Measurements from ENCODE around the gene SFTA2.
A peak's percentile ranks its signal among the peaks of the same experiment; 100 is the strongest.

Gene SFTA2

DNA sequence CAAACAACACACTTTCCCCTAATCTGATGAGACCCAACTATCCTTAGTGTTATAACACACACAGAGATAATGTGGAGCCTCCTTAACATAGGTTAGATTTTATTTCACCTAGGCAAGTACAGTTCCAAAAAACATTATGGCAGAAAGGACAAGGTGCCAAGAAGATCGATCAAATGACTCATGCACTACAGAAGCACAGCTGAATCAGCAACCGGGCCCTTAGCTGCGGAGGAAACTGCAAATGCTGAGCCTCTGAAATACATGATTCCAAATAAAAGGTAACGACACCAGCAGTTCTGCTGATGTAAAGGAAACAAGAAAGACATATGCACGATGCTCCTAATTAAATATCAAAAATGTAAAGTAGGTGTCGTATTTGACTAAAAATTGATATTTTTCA lies 31.7 kb upstream of the SFTA2 start:
- no peak for TF ChIP-seq Cebpa-rat (IDR thresholded peaks at IDR 0.05)
- no peaks in the 10 kb centered on the region for H3K27me3 ChIP-seq
- H3K4me1 ChIP-seq, result no peaks in the 10 kb centered on the region
- H4K20me1 ChIP-seq, result no peaks in the 10 kb centered on the region
- no peak overlapping the region for H3K9ac ChIP-seq
- no peaks in the 10 kb centered on the region for H3K36me3 ChIP-seq
- H3K27ac ChIP-seq, result no peak overlapping the region
- H3K4me3 ChIP-seq, result no peak overlapping the region
- H3K4me2 ChIP-seq, result no peak overlapping the region
- no peaks in the 10 kb centered on the region for H3K9me3 ChIP-seq

DNA sequence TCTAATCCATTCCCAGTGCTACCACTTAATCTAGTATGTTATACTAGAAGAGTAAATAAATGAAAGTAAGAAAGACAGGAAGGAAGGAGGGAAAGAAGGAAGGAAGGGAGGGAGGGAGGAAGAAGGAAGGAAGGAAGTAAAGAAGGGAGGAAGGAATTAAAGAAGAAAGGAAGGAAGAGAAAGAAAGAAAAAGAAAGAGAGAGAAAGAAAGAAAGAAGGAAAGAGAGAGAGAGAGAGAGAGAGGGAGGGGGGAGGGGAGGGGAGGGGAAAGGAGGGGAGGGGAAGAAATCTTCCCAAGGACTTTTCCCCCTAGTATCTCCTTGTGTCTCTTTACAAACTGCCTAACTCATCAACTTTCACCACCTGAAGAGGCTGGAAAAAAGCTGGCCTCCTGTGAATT lies 30.7 kb upstream of the SFTA2 start:
- no peak for TF ChIP-seq Cebpa-rat (IDR thresholded peaks at IDR 0.05)
- H3K36me3 ChIP-seq, result no peaks in the 10 kb centered on the region

GRCh38 chr6:30960907-30961673 lies 29.1 kb upstream of the SFTA2 start:
- no peaks in the 10 kb centered on the region for H4K20me1 ChIP-seq
- no peaks in the 10 kb centered on the region for H3K9me3 ChIP-seq
- H3K4me1 ChIP-seq, result peaks cover 5% of the 10 kb centered on the region
- no peak for TF ChIP-seq Cebpa-rat (IDR thresholded peaks at IDR 0.05)
- H3K36me3 ChIP-seq, result no peaks in the 10 kb centered on the region
- no peak overlapping the region for H3K9ac ChIP-seq
- H3K4me2 ChIP-seq, result no peak overlapping the region
- H3K27ac ChIP-seq, result no peak overlapping the region
- no peak overlapping the region for H3K4me3 ChIP-seq
- H3K27me3 ChIP-seq, result no peaks in the 10 kb centered on the region

More for the DNA sequence above, 30.7 kb upstream of the SFTA2 start:
- Histone ChIP-seq H3K4me1 (no peaks in the 10 kb centered on the region), H3K9me3 (no peaks in the 10 kb centered on the region), H3K27ac (no peak overlapping the region), H3K9ac (no peak overlapping the region), H3K4me2 (no peak overlapping the region), H4K20me1 (no peaks in the 10 kb centered on the region), H3K4me3 (no peak overlapping the region), H3K27me3 (no peaks in the 10 kb centered on the region)

DNA sequence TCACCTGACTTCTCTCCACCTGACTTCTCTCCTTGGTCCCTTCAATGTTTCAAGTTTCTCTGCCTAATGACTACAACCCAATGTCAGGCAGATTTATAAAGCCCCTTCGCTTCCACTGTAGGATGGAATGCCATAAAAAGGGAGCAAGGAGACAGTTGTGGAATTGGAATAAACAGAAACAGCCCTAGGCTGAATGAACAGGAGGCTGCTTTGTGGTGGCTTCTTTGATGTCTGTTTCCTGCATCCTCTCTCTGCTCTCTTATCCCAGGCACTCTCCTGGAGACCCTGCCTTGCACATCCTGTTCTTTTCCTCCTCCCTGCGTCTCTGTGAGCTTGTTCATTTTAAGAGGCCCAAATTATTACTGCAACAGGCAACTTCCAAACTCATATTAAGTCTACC lies 25.7 kb upstream of the SFTA2 start:
- Histone ChIP-seq H3K9ac (no peak overlapping the region), H3K9me3 (no peaks in the 10 kb centered on the region), H3K4me2 (no peak overlapping the region), H4K20me1 (no peaks in the 10 kb centered on the region), H3K4me1 (peaks cover 22% of the 10 kb centered on the region), H3K27ac (no peak overlapping the region), H3K36me3 (no peaks in the 10 kb centered on the region), H3K27me3 (no peaks in the 10 kb centered on the region), H3K4me3 (no peak overlapping the region)
- TF ChIP-seq Cebpa-rat (IDR thresholded peaks at IDR 0.05), result no peak

GRCh38 chr6:30955367-30956042 lies 23.5 kb upstream of the SFTA2 start:
- H3K27me3 ChIP-seq, result peaks cover 4% of the 10 kb centered on the region; the same call in 1 of the 2 replicates
- peak overlapping the region; percentile 65 for H3K9ac ChIP-seq
- H3K36me3 ChIP-seq, result no peaks in the 10 kb centered on the region
- H3K27ac ChIP-seq, result no peak overlapping the region
- H3K4me1 ChIP-seq, result peaks cover 22% of the 10 kb centered on the region
- H3K9me3 ChIP-seq, result 0 out of 2 replicates have a peak, but pooled peaks cover 8% of the 10 kb centered on the region
- H3K4me2 ChIP-seq, result peak overlapping the region; percentile 95
- H3K4me3 ChIP-seq, result peak overlapping the region; percentile 63
- H4K20me1 ChIP-seq, result no peaks in the 10 kb centered on the region
- no peak for TF ChIP-seq Cebpa-rat (IDR thresholded peaks at IDR 0.05)

DNA sequence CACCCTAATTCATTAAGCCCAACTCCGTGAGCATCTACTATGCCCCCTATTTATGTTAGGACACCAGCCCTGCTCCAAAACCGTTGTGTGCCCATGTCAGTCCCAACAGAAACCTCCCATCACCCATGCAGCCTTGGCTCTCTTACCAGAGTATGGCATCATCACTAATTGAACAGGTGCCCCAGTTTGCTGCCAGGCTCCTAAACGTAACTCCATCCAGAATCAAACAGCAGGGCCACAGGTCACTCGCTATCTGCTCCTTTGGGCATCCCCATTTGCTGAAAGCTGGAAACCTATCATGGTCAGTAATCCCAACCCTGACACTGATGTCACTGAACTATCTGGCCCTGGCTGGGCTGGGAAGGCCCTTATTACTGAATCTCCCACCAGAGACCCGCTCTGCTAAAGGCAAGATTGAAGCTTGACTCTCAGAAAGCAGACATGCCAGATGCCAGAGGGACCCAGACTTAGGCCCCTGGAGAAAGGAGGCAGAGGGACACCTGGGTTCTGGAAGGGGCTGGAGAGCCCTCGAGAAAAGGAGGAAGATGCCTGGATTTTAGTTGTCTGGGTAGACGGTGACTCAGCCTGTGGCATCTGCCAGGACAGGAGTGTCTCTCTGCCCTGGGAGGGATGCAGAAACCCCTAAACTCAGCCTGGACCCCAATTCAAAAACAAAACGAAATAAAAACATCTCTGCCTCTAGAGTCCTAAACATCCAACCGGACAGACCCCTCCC lies 22.8 kb upstream of the SFTA2 start:
- no peak for TF ChIP-seq Cebpa-rat (IDR thresholded peaks at IDR 0.05)
- H3K9ac ChIP-seq, result peak overlapping the region; percentile 65; the same call in 1 of the 2 replicates
- no peaks in the 10 kb centered on the region for H4K20me1 ChIP-seq
- no peaks in the 10 kb centered on the region for H3K36me3 ChIP-seq
- H3K9me3 ChIP-seq, result 0 out of 2 replicates have a peak, but pooled peaks cover 8% of the 10 kb centered on the region
- peak overlapping the region; percentile 63 for H3K4me3 ChIP-seq
- H3K4me1 ChIP-seq, result peaks cover 22% of the 10 kb centered on the region
- peaks cover 4% of the 10 kb centered on the region; the same call in 1 of the 2 replicates for H3K27me3 ChIP-seq
- H3K4me2 ChIP-seq, result peak overlapping the region; percentile 95
- H3K27ac ChIP-seq, result no peak overlapping the region

DNA sequence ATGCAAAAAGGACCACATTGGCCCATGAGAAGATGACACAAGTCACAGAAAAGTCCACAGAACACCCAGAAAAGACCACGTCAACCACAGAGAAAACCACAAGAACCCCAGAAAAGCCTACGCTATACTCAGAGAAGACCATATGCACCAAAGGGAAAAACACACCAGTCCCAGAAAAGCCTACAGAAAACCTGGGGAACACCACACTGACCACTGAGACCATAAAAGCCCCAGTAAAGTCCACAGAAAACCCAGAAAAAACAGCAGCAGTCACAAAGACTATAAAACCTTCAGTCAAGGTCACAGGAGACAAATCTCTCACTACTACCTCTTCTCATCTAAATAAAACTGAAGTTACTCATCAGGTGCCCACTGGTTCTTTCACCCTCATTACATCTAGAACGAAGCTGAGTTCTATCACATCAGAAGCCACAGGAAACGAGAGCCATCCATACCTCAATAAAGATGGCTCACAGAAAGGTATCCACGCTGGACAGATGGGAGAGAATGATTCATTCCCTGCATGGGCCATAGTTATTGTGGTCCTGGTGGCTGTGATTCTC lies 20.0 kb upstream of the SFTA2 start:
- no peaks in the 10 kb centered on the region for H3K36me3 ChIP-seq
- H3K27ac ChIP-seq, result no peak overlapping the region
- H3K4me3 ChIP-seq, result no peak overlapping the region
- no peaks in the 10 kb centered on the region for H4K20me1 ChIP-seq
- no peak overlapping the region for H3K9ac ChIP-seq
- 0 out of 2 replicates have a peak, but pooled peaks cover 8% of the 10 kb centered on the region for H3K9me3 ChIP-seq
- no peak for TF ChIP-seq Cebpa-rat (IDR thresholded peaks at IDR 0.05)
- no peak overlapping the region for H3K4me2 ChIP-seq
- H3K27me3 ChIP-seq, result peaks cover 4% of the 10 kb centered on the region; the same call in 1 of the 2 replicates
- H3K4me1 ChIP-seq, result peaks cover 22% of the 10 kb centered on the region

DNA sequence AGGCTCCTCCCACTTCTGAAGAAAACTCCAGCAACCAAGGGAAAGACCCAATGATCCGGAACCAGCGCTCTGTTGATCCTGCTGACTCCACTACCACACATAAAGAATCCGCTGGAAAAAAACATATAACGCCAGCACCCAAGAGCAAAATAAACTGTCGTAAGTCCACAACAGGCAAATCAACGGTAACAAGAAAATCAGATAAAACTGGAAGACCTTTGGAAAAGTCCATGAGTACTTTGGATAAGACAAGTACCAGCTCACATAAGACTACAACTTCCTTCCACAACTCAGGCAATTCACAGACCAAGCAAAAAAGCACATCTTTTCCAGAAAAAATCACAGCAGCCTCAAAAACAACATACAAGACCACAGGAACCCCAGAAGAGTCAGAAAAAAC lies 16.8 kb upstream of the SFTA2 start:
- Histone ChIP-seq H3K36me3 (no peaks in the 10 kb centered on the region), H3K9ac (no peak overlapping the region), H3K9me3 (0 out of 2 replicates have a peak, but pooled peaks cover 8% of the 10 kb centered on the region), H3K4me2 (no peak overlapping the region), H3K4me1 (no peaks in the 10 kb centered on the region), H3K27ac (no peak overlapping the region), H3K27me3 (peaks cover 4% of the 10 kb centered on the region; the same call in 1 of the 2 replicates), H4K20me1 (no peaks in the 10 kb centered on the region), H3K4me3 (no peak overlapping the region)
- TF ChIP-seq Cebpa-rat (IDR thresholded peaks at IDR 0.05), result no peak

GRCh38 chr6:30947231-30947630 lies 15.3 kb upstream of the SFTA2 start:
- Histone ChIP-seq H3K9me3 (0 out of 2 replicates have a peak, but pooled peaks cover 8% of the 10 kb centered on the region), H3K9ac (no peak overlapping the region), H3K27me3 (peaks cover 1% of the 10 kb centered on the region; the same call in 1 of the 2 replicates), H3K4me3 (no peak overlapping the region), H3K4me1 (no peaks in the 10 kb centered on the region), H3K36me3 (no peaks in the 10 kb centered on the region), H3K4me2 (no peak overlapping the region), H3K27ac (no peak overlapping the region), H4K20me1 (no peaks in the 10 kb centered on the region)
- TF ChIP-seq Cebpa-rat (IDR thresholded peaks at IDR 0.05), result no peak
